ENCODE data around the gene ARID3A.

Gene ARID3A

GRCh38 chr19:900302-901111 is 25.3 kb upstream of the ARID3A start:
- H3K27me3 ChIP-seq: no peaks in the 10 kb centered on the region
- TF ChIP-seq, protein P1, sequence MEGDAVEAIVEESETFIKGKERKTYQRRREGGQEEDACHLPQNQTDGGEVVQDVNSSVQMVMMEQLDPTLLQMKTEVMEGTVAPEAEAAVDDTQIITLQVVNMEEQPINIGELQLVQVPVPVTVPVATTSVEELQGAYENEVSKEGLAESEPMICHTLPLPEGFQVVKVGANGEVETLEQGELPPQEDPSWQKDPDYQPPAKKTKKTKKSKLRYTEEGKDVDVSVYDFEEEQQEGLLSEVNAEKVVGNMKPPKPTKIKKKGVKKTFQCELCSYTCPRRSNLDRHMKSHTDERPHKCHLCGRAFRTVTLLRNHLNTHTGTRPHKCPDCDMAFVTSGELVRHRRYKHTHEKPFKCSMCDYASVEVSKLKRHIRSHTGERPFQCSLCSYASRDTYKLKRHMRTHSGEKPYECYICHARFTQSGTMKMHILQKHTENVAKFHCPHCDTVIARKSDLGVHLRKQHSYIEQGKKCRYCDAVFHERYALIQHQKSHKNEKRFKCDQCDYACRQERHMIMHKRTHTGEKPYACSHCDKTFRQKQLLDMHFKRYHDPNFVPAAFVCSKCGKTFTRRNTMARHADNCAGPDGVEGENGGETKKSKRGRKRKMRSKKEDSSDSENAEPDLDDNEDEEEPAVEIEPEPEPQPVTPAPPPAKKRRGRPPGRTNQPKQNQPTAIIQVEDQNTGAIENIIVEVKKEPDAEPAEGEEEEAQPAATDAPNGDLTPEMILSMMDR (IDR thresholded peaks at IDR 0.05): no peak
- no peak overlapping the region for H3K27ac ChIP-seq
- no peak for DNase-seq
- intact Hi-C loops (cut with DNase I; ENCODE audit: low total_unique reads): no loop called here
- H3K9me3 ChIP-seq: no peaks in the 10 kb centered on the region
- H3K36me3 ChIP-seq: peaks cover 0 to 49% (median 35%) of the 10 kb centered on the region in 3 donors
- no peak overlapping the region for H3K4me3 ChIP-seq
- H3K4me1 ChIP-seq: peaks cover 0 to 7% (median 0%) of the 10 kb centered on the region in 4 donors

DNA sequence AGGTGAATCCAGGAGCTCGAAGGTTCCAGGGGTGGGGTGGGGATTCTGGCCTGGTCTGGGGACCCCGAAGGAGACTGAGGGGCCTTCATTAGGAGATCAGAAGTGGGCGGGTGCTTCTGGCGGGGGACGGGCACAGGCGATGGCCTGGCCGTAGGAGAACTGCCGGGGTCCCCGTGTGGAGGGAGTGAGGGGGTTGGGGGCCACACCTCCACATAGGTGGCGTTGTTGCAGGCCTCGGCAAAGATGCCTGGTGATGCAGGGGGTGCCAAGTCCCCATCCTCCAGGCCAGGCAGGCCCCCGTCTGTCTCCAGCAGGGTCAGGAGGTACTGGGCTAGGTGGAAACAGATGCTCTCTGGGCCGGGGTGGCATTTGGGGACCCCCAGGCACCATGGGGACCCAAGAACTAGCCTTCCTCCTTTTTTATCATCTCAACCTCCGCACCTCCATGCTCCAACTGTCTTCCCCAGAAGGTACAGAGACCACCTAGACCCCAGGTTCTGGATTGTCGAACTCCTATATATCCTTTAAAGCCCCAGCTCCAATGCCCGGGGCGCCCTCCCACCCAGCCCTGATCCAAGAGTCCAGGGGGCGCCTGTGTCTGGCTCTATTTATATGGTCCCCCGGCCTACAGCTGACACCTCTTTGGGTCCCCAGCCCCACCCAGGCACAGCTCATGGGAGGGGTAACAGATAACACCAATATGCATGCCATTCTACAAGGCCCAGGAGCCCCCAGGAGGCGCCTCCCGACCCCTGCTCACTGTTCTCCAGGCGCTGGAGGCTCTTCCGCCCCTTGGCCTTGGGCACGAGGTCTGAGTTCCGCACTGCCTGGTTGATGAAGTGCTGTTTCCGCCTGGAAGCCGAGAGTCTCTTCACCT is 24.4 kb upstream of the ARID3A start:
- Histone ChIP-seq H3K36me3 (peaks cover 0 to 48% (median 35%) of the 10 kb centered on the region in 3 donors), H3K4me1 (peaks cover 0 to 7% (median 0%) of the 10 kb centered on the region in 4 donors), H3K27ac (no peak overlapping the region), H3K4me3 (no peak overlapping the region), H3K27me3 (no peaks in the 10 kb centered on the region), H3K9me3 (no peaks in the 10 kb centered on the region)
- no peak for DNase-seq
- TF ChIP-seq, protein P1 (IDR thresholded peaks at IDR 0.05): no peak
- intact Hi-C loops (cut with DNase I; ENCODE audit: low total_unique reads): no loop called here

- H3K4me1 ChIP-seq: peaks cover 0 to 7% (median 0%) of the 10 kb centered on the region in 4 donors
- no peak overlapping the region for H3K27ac ChIP-seq
- H3K4me3 ChIP-seq: no peak overlapping the region
- DNase-seq: no peak
- intact Hi-C loops (cut with DNase I; ENCODE audit: low total_unique reads): no loop called here
- H3K36me3 ChIP-seq: peaks cover 0 to 42% (median 33%) of the 10 kb centered on the region in 3 donors
- H3K27me3 ChIP-seq: no peaks in the 10 kb centered on the region
- TF ChIP-seq, protein P1 (IDR thresholded peaks at IDR 0.05): no peak
- no peaks in the 10 kb centered on the region for H3K9me3 ChIP-seq
These were observed 23.8 kb upstream of the ARID3A start for GRCh38 chr19:902093-902370.

- intact Hi-C loops (cut with DNase I; ENCODE audit: low total_unique reads): no loop called here
- TF ChIP-seq, protein P1 (IDR thresholded peaks at IDR 0.05): no peak
These were observed 23.2 kb upstream of the ARID3A start for GRCh38 chr19:902446-903226.

GRCh38 chr19:903266-903797 is 22.5 kb upstream of the ARID3A start:
- intact Hi-C loops (cut with DNase I; ENCODE audit: low total_unique reads): no loop called here
- TF ChIP-seq, protein P1 (IDR thresholded peaks at IDR 0.05): no peak
- Histone ChIP-seq H3K4me3 (no peak overlapping the region), H3K27ac (no peak overlapping the region), H3K9me3 (no peaks in the 10 kb centered on the region), H3K27me3 (no peaks in the 10 kb centered on the region), H3K4me1 (peaks cover 0 to 7% (median 0%) of the 10 kb centered on the region in 4 donors), H3K36me3 (peaks cover 0 to 33% (median 27%) of the 10 kb centered on the region in 3 donors)
- no peak for DNase-seq

More at GRCh38 chr19:902446-903226, 23.2 kb upstream of the ARID3A start:
- Histone ChIP-seq H3K4me3 (no peak overlapping the region), H3K27me3 (no peaks in the 10 kb centered on the region), H3K9me3 (no peaks in the 10 kb centered on the region), H3K36me3 (peaks cover 0 to 36% (median 27%) of the 10 kb centered on the region in 3 donors), H3K4me1 (peaks cover 0 to 7% (median 0%) of the 10 kb centered on the region in 4 donors), H3K27ac (no peak overlapping the region)
- no peak for DNase-seq
